Thoracic aorta (tissue), 2 donors: ENCODE results near the gene TAOK1. TPM values are rescaled to one million over a fixed set of nuclear protein-coding genes. Genes with fewer than 3 reads are reported as not detected.
A peak's percentile ranks its signal among the peaks of the same experiment; 100 is the strongest.

ENCODE experiments used
- ATAC-seq: fragments of 150-250 bp; one replicate; pipeline ENCODE4 v1.8.0; 2017; ENCODE audit warnings: low read depth; ENCODE audit not compliant: insufficient number of reproducible peaks, low FRiP score
- DNase-seq: peaks from one replicate; pipeline ENCODE4 v3.0.0-alpha.2; 2020; ENCODE audit warnings: low spot score
- H3K27ac ChIP-seq, 2 donors: fragments of 200-600 bp; sonication (generic); 1 replicate in 1 of 2; 2 replicates in 1 of 2; pipeline ENCODE4 v1.5.1; 2016; ENCODE audit warnings: mild to moderate bottlenecking in 2 of 2, moderate library complexity in 2 of 2
- H3K27me3 ChIP-seq: fragments of 200-600 bp; sonication (generic); replicated peaks from 2 replicates; pipeline ENCODE4 v1.6.0; 2016; ENCODE audit warnings: mild to moderate bottlenecking; ENCODE audit not compliant: insufficient read depth
- H3K36me3 ChIP-seq: fragments of 200-600 bp; sonication (generic); one replicate; pipeline ENCODE4 v1.5.1; 2016
- H3K4me1 ChIP-seq, 2 donors: fragments of 200-600 bp; sonication (generic); 1 replicate in 1 of 2; 2 replicates in 1 of 2; pipeline versions ENCODE4 v1.5.1 to v1.6.0; 2016; ENCODE audit warnings: low read depth in 2 of 2, mild to moderate bottlenecking in 1 of 2; ENCODE audit not compliant: control insufficient read depth in 1 of 2
- H3K4me3 ChIP-seq: fragments of 200-600 bp; sonication (generic); 2 replicates; pipeline ENCODE4 v1.5.1; 2016; ENCODE audit warnings: mild to moderate bottlenecking
- H3K9me3 ChIP-seq: fragments of 200-600 bp; sonication (generic); 2 replicates; pipeline ENCODE4 v1.5.1; 2016
- CTCF ChIP-seq: fragments of 200-600 bp; sonication (generic); IDR thresholded peaks from one replicate; pipeline ENCODE4 v1.5.1; 2019; ENCODE audit warnings: antibody characterized with exemption
- total RNA-seq, 2 donors: library from RNA; depleted of rRNA; stranded (reverse); fragments of >200 nt; gene quantifications; one replicate each; pipeline versions ENCODE4 v1.1.0 to v1.2.3, GENCODE V29; 2016

The TAOK1 gene
- total RNA-seq, 2 donors from 2014 or later, result 46.0 to 64.6 TPM

- Histone ChIP-seq H3K4me1 (peaks cover 21 to 60% of the 10 kb centered on the region in 2 donors), H3K4me3 (no peak overlapping the region)
Observed at GRCh38 chr17:29586676-29587469, 196.7 kb downstream of the TAOK1 start.

GRCh38 chr17:29587591-29587990 is 197.4 kb downstream of the TAOK1 start:
- no peak overlapping the region for H3K27ac ChIP-seq
- ATAC-seq (no peak), DNase-seq (no peak)
- no peaks in the 10 kb centered on the region for H3K27me3 ChIP-seq
- no peak overlapping the region for H3K4me3 ChIP-seq
- no peaks in the 10 kb centered on the region for H3K36me3 ChIP-seq
- H3K9me3 ChIP-seq, result no peaks in the 10 kb centered on the region
- H3K4me1 ChIP-seq, result peaks cover 28 to 67% of the 10 kb centered on the region in 2 donors
- no peak for TF ChIP-seq CTCF

More at GRCh38 chr17:29586676-29587469, 196.7 kb downstream of the TAOK1 start:
- no peak for TF ChIP-seq CTCF
- no peaks in the 10 kb centered on the region for H3K36me3 ChIP-seq
- ATAC-seq (no peak), DNase-seq (no peak)
- no peak overlapping the region for H3K27ac ChIP-seq
- no peaks in the 10 kb centered on the region for H3K9me3 ChIP-seq
- no peaks in the 10 kb centered on the region for H3K27me3 ChIP-seq

GRCh38 chr17:29588017-29588561 is 197.9 kb downstream of the TAOK1 start:
- DNase-seq, result no peak
- Histone ChIP-seq H3K9me3 (no peaks in the 10 kb centered on the region), H3K36me3 (no peaks in the 10 kb centered on the region), H3K27ac (peak overlapping the region; percentile 57 to 77), H3K4me1 (peaks cover 31 to 70% of the 10 kb centered on the region in 2 donors), H3K4me3 (peak overlapping the region; percentile 78), H3K27me3 (no peaks in the 10 kb centered on the region)
- no peak for TF ChIP-seq CTCF
- no peak for ATAC-seq

GRCh38 chr17:29588562-29589411 is 198.6 kb downstream of the TAOK1 start:
- ATAC-seq (no peak), DNase-seq (no peak)
- TF ChIP-seq CTCF, result no peak
- Histone ChIP-seq H3K27me3 (no peaks in the 10 kb centered on the region), H3K4me3 (peak overlapping the region; percentile 78), H3K36me3 (no peaks in the 10 kb centered on the region), H3K9me3 (no peaks in the 10 kb centered on the region), H3K27ac (peak overlapping the region; percentile 57 to 77), H3K4me1 (peaks cover 33 to 73% of the 10 kb centered on the region in 2 donors)
